HG03460 (cell line): Measurements from ENCODE around the gene MAPK1IP1L.
A peak's percentile ranks its signal among the peaks of the same experiment; 100 is the strongest.

Source experiments
- ATAC-seq: cut with Tn5 transposase; IDR thresholded peaks from one replicate; pipeline ENCODE4 v1.9.1; 2021; ENCODE audit not compliant: unreplicated experiment

The MAPK1IP1L gene

GRCh38 chr14:55094292-55095157 is 43.1 kb downstream of the MAPK1IP1L start:
- ATAC-seq: no peak

- ATAC-seq: peak; percentile 55
These were observed 46.6 kb downstream of the MAPK1IP1L start for GRCh38 chr14:55097881-55098560.

- no peak for ATAC-seq
These were observed 47.1 kb downstream of the MAPK1IP1L start for GRCh38 chr14:55098561-55098898.

- ATAC-seq: no peak
These were observed 48.3 kb downstream of the MAPK1IP1L start for GRCh38 chr14:55099756-55100155.

GRCh38 chr14:55101698-55102097 is 50.3 kb downstream of the MAPK1IP1L start:
- no peak for ATAC-seq

GRCh38 chr14:55102141-55102621 is 50.7 kb downstream of the MAPK1IP1L start:
- ATAC-seq: peak; percentile 62

GRCh38 chr14:55103005-55103640 is 51.7 kb downstream of the MAPK1IP1L start:
- peak; percentile 31 for ATAC-seq

- no peak for ATAC-seq
These were observed 52.8 kb downstream of the MAPK1IP1L start for GRCh38 chr14:55103971-55104954.

- no peak for ATAC-seq
These were observed 54.5 kb downstream of the MAPK1IP1L start for GRCh38 chr14:55105991-55106390.

- ATAC-seq: no peak
These were observed 56.5 kb downstream of the MAPK1IP1L start for GRCh38 chr14:55107766-55108554.

GRCh38 chr14:55109836-55110235 is 58.4 kb downstream of the MAPK1IP1L start:
- ATAC-seq: no peak

GRCh38 chr14:55111122-55111708 is 59.8 kb downstream of the MAPK1IP1L start:
- ATAC-seq: no peak

- no peak for ATAC-seq
These were observed 63.3 kb downstream of the MAPK1IP1L start for GRCh38 chr14:55114720-55115119.

GRCh38 chr14:55115460-55115859 is 64.0 kb downstream of the MAPK1IP1L start:
- ATAC-seq: no peak

- no peak for ATAC-seq
These were observed 64.4 kb downstream of the MAPK1IP1L start for GRCh38 chr14:55115861-55116245.

- ATAC-seq: no peak
These were observed 65.0 kb downstream of the MAPK1IP1L start for GRCh38 chr14:55116246-55117030.

GRCh38 chr14:55117803-55118441 is 66.5 kb downstream of the MAPK1IP1L start:
- ATAC-seq: no peak

- no peak for ATAC-seq
These were observed 67.3 kb downstream of the MAPK1IP1L start for GRCh38 chr14:55118761-55119160.
